EH (cell line): ENCODE measurements around the gene FBXL16.
A peak's percentile ranks its signal among the peaks of the same experiment; 100 is the strongest.
"Not testable (repeated sequence)": the region's sequence is repeated elsewhere in the genome, so short reads cannot be mapped to it uniquely, and the experiment has no call there.

Source experiments
- DNase-seq: peaks from one replicate; pipeline ENCODE4 v3.0.0-alpha.2; 2015; ENCODE audit warnings: low read depth

FBXL16 gene

GRCh38 chr16:709566-710499, 4.2 kb upstream of the FBXL16 start:
- DNase-seq, result peak; percentile 93

- no peak for DNase-seq
These were observed 3.4 kb upstream of the FBXL16 start for GRCh38 chr16:708959-709358.

GRCh38 chr16:708019-708418, 2.4 kb upstream of the FBXL16 start:
- no peak for DNase-seq

- no peak for DNase-seq
These were observed 1.5 kb upstream of the FBXL16 start for GRCh38 chr16:707062-707538.

- no peak for DNase-seq
These were observed 824 bp upstream of the FBXL16 start for GRCh38 chr16:706189-707061.

- DNase-seq, result no peak
These were observed 835 bp downstream of the FBXL16 start for GRCh38 chr16:704552-705380.

GRCh38 chr16:704047-704446, 1.6 kb downstream of the FBXL16 start:
- no peak for DNase-seq

- DNase-seq, result no peak
These were observed 2.2 kb downstream of the FBXL16 start for GRCh38 chr16:703406-703805.

GRCh38 chr16:702341-702740, 3.3 kb downstream of the FBXL16 start:
- no peak for DNase-seq

- DNase-seq, result peak; percentile 30
These were observed 4.7 kb downstream of the FBXL16 start for GRCh38 chr16:700684-701584.

GRCh38 chr16:698911-699671, 6.5 kb downstream of the FBXL16 start:
- DNase-seq, result no peak

- no peak for DNase-seq
These were observed 10.1 kb downstream of the FBXL16 start for GRCh38 chr16:695355-696089.

- DNase-seq, result no peak
These were observed 10.7 kb downstream of the FBXL16 start for GRCh38 chr16:694863-695354.

- no peak for DNase-seq
These were observed 11.3 kb downstream of the FBXL16 start for GRCh38 chr16:694187-694862.

GRCh38 chr16:693766-694165, 11.8 kb downstream of the FBXL16 start:
- DNase-seq, result no peak

GRCh38 chr16:693364-693763, 12.2 kb downstream of the FBXL16 start:
- DNase-seq, result no peak

- DNase-seq, result no peak
These were observed 13.1 kb downstream of the FBXL16 start for GRCh38 chr16:692356-693108.

- not testable (repeated sequence) for DNase-seq
These were observed 14.4 kb downstream of the FBXL16 start for GRCh38 chr16:691242-691641.
